Adrenal gland (tissue), 12 donors: ENCODE measurements around the gene LPP. TPM values are rescaled to one million over a fixed set of nuclear protein-coding genes. Genes with fewer than 3 reads are reported as not detected.

Experiments
- DNase-seq, 7 donors: peaks; one replicate each; pipeline ENCODE4 v3.0.0-alpha.2; 2019 to 2020
- H3K27ac ChIP-seq, 5 donors: fragments of 200-600 bp; sonication (generic) in 4 of 5; 1 replicate in 3 of 5; 2 replicates in 2 of 5; pipeline versions ENCODE4 v1.5.1 to v1.8.0; 2016 to 2020; ENCODE audit warnings: mild to moderate bottlenecking in 1 of 5
- H3K27me3 ChIP-seq: fragments of 200-600 bp; 2 replicates; pipeline ENCODE4 v1.8.0; 2021
- H3K36me3 ChIP-seq, 2 donors: fragments of 200-600 bp; replicated peaks in 1 of 2; 1 replicate in 1 of 2; 2 replicates in 1 of 2; pipeline versions ENCODE4 v1.5.1 to v1.8.0; 2018 to 2022
- H3K4me1 ChIP-seq, 2 donors: fragments of 200-600 bp; replicated peaks in 1 of 2; 1 replicate in 1 of 2; 2 replicates in 1 of 2; pipeline versions ENCODE4 v1.5.1 to v1.8.0; 2018 to 2021
- H3K4me3 ChIP-seq, 4 donors: fragments of 200-600 bp; sonication (generic) in 3 of 4; one replicate each; pipeline ENCODE4 v1.5.1; 2016 to 2018
- H3K9me3 ChIP-seq, 3 donors: fragments of 200-600 bp; sonication (generic) in 1 of 3; replicated peaks in 1 of 3; 1 replicate in 2 of 3; 2 replicates in 1 of 3; pipeline versions ENCODE4 v1.5.1 to v1.8.0; 2016 to 2021
- CTCF ChIP-seq, 6 experiments: fragments of 450-650 bp in 4 of 6; fragments of 200-600 bp in 2 of 6; sonication (generic) in 1 of 6; IDR thresholded peaks; 1 replicate in 5 of 6; 2 replicates in 1 of 6; pipeline versions ENCODE4 v1.5.1 to v1.8.0; 2016 to 2021; ENCODE audit warnings: antibody characterized with exemption in 6 of 6, mild to moderate bottlenecking in 2 of 6, moderate library complexity in 1 of 6
- POLR2A ChIP-seq, 2 donors: fragments of 450-650 bp; IDR thresholded peaks; one replicate each; pipeline ENCODE4 v1.6.1; 2017; ENCODE audit warnings: antibody characterized with exemption in 2 of 2, mild to moderate bottlenecking in 2 of 2, moderate library complexity in 1 of 2
- WGBS, 4 donors: extraction: QIAGEN DNeasy Blood & Tissue Kit in 2 of 4; methylation state at CpG; one replicate each; pipeline versions ENCODE4 v1.1.5 to v1.1.7; 2013 to 2017; 5-methylcytosine and 5-hydroxymethylcytosine counted together
- intact Hi-C, 2 donors: fragments of 100-400 bp; cut with DNase I; formaldehyde crosslinking; loops; one replicate each; pipeline versions ENCODE4 v1.14.1 to v1.15.0; 2022 to 2023
- polyA plus RNA-seq, 3 donors: library from polyadenylated mRNA; stranded (reverse); fragments of 200-250 nt in 2 of 3; fragments of 350-450 nt in 1 of 3; fragmentation: Illumina TruSeq in 1 of 3; extraction: RNeasy Lipid Tissue Mini Kit (QIAGEN cat#74804) in 1 of 3; gene quantifications; one replicate each; pipeline ENCODE4 v1.2.3, GENCODE V29; 2013 to 2014
- total RNA-seq, 9 donors: library from RNA; depleted of rRNA in 4 of 9; stranded (reverse); fragments of >200 nt in 4 of 9; fragments of 120-200 nt in 1 of 9; fragmentation: NEBNext Ultra II Directional in 1 of 9; extraction: Animal tissue kit (Norgen Biotek cat#: 25700) in 1 of 9; gene quantifications; one replicate each; pipeline versions ENCODE4 v1.1.0 to v1.2.4, GENCODE V29; 2013 to 2023
- donor health status: healthy with polysubstance abuse.
- donor health status: Bipolar disorder and iron deficiency.
- donor health status: DM: yes; HTN: yes; CAD: no.
- donor health status: DM: no; HTN: no; CAD: no.
- donor health status: DM: no; HTN: no; CAD: no.
- donor health status: DM: yes; HTN: yes; CAD: no.

LPP gene
- total and polyA plus RNA-seq, 12 donors = 7.0 to 170 (median 101) TPM

DNA sequence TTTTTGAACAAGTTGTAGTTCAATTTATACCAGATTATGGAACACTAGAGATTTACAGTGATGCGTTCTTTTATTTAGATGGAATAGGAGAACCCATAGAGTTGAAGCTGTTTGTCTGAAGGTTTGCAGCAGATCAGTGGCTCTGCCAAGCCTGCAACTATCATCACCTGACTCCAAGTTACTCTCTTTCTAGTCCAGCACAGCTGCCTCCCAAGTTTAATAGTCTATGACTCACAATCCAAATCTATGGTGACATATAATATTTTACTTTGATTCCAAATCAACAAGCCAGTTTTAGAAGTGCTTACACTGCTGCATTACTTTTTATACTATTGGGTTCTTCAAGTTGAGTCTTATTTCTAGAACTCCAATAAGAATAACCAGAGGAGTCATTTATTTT is 400.4 kb downstream of the LPP start:
- Histone ChIP-seq H3K27ac (no peak overlapping the region), H3K36me3 (no peaks in the 10 kb centered on the region), H3K4me1 (peaks cover 4 to 21% of the 10 kb centered on the region in 2 donors), H3K27me3 (no peaks in the 10 kb centered on the region), H3K4me3 (no peak overlapping the region), H3K9me3 (no peaks in the 10 kb centered on the region)
- DNase-seq = peak in 4 of 7 donors; percentile 23 to 49 (median 36)
- WGBS, 4 donors = 96 to 98% (median 97%) methylated on average over 1 of the region's 1 CpG
- intact Hi-C loops = no loop called here
- no peak for TF ChIP-seq POLR2A (IDR thresholded peaks at IDR 0.05)
- TF ChIP-seq CTCF (IDR thresholded peaks at IDR 0.05) = no peak

- peaks cover 8 to 28% of the 10 kb centered on the region in 2 donors for H3K4me1 ChIP-seq
Measured at GRCh38 chr3:188557235-188557634, 403.3 kb downstream of the LPP start.

GRCh38 chr3:188558343-188559071 is 404.6 kb downstream of the LPP start:
- Histone ChIP-seq H3K9me3 (no peaks in the 10 kb centered on the region), H3K4me1 (peaks cover 11 to 35% of the 10 kb centered on the region in 2 donors), H3K36me3 (no peaks in the 10 kb centered on the region), H3K27me3 (no peaks in the 10 kb centered on the region), H3K27ac (peak overlapping the region in 2 of 5 donors; percentile 36 to 46), H3K4me3 (no peak overlapping the region)
- DNase-seq = no peak
- no peak for TF ChIP-seq CTCF (IDR thresholded peaks at IDR 0.05)
- TF ChIP-seq POLR2A (IDR thresholded peaks at IDR 0.05) = no peak
- WGBS, 4 donors = 51 to 70% (median 61%) methylated on average over 5 of the region's 5 CpGs
- intact Hi-C loops = no loop called here

More at GRCh38 chr3:188557235-188557634, 403.3 kb downstream of the LPP start:
- H3K4me3 ChIP-seq = no peak overlapping the region
- no peak overlapping the region for H3K27ac ChIP-seq
- no peaks in the 10 kb centered on the region for H3K36me3 ChIP-seq
- no peak for DNase-seq
- H3K9me3 ChIP-seq = no peaks in the 10 kb centered on the region
- TF ChIP-seq CTCF (IDR thresholded peaks at IDR 0.05) = no peak
- TF ChIP-seq POLR2A (IDR thresholded peaks at IDR 0.05) = no peak
- WGBS, 4 donors = 54 to 93% (median 59%) methylated on average over 3 of the region's 3 CpGs
- H3K27me3 ChIP-seq = no peaks in the 10 kb centered on the region
- intact Hi-C loops = no loop called here

- H3K4me3 ChIP-seq = no peak overlapping the region
- H3K4me1 ChIP-seq = peaks cover 11 to 35% of the 10 kb centered on the region in 2 donors
- TF ChIP-seq CTCF (IDR thresholded peaks at IDR 0.05) = no peak
- no peak for TF ChIP-seq POLR2A (IDR thresholded peaks at IDR 0.05)
- intact Hi-C loops = no loop called here
- no peaks in the 10 kb centered on the region for H3K27me3 ChIP-seq
- no peak for DNase-seq
- H3K27ac ChIP-seq = peak overlapping the region in 2 of 5 donors; percentile 36 to 46
- 87 to 94% (median 91%) methylated on average over 2 of the region's 2 CpGs for WGBS, 4 donors
- no peaks in the 10 kb centered on the region for H3K9me3 ChIP-seq
- no peaks in the 10 kb centered on the region for H3K36me3 ChIP-seq
Measured at GRCh38 chr3:188559072-188559429, 405.1 kb downstream of the LPP start.
